Choroid plexus epithelial cell (primary cell): Measurements from ENCODE around the gene GMDS.

Source experiments
- DNase-seq: peaks from one replicate; pipeline ENCODE4 v3.0.0-alpha.2; 2010; ENCODE audit warnings: low read depth
- H3K4me3 ChIP-seq: 2 replicates; pipeline ENCODE4 v1.5.1; 2011; ENCODE audit warnings: low read depth, mild to moderate bottlenecking, control low read depth, low read length, moderate library complexity
- TF ChIP-seq, protein P1 (sequence below): conservative IDR thresholded peaks from 2 replicates; pipeline ENCODE4 v1.5.1; 2011; ENCODE audit warnings: low read depth, mild to moderate bottlenecking, control low read depth, inconsistent platforms, low read length, moderate library complexity

GMDS gene

GRCh38 chr6:1640476-1640875 is 604.9 kb downstream of the GMDS start:
- DNase-seq: no peak
- no peak overlapping the region for H3K4me3 ChIP-seq
- TF ChIP-seq, protein P1, sequence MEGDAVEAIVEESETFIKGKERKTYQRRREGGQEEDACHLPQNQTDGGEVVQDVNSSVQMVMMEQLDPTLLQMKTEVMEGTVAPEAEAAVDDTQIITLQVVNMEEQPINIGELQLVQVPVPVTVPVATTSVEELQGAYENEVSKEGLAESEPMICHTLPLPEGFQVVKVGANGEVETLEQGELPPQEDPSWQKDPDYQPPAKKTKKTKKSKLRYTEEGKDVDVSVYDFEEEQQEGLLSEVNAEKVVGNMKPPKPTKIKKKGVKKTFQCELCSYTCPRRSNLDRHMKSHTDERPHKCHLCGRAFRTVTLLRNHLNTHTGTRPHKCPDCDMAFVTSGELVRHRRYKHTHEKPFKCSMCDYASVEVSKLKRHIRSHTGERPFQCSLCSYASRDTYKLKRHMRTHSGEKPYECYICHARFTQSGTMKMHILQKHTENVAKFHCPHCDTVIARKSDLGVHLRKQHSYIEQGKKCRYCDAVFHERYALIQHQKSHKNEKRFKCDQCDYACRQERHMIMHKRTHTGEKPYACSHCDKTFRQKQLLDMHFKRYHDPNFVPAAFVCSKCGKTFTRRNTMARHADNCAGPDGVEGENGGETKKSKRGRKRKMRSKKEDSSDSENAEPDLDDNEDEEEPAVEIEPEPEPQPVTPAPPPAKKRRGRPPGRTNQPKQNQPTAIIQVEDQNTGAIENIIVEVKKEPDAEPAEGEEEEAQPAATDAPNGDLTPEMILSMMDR: no peak

DNA sequence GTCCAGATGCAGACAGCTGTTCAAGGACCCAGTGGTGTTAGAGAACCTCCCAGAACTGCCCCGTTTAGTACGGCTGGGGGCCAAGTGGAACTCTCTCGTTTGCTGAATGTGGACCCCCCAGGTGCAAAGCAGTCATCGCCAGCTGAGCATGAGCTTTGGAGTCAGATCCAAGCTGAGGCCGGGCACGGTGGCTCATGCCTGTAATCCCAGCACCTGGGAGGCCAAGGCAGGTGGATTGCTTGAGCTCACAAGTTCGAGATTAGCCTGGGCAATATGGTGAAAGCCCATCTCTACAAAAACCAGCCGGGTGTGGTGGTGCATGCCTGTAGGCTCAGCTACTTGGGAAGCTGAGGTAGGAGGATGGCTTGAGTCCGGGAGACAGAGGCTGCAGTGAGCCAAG is 606.0 kb downstream of the GMDS start:
- no peak for DNase-seq
- TF ChIP-seq, protein P1: no peak
- no peak overlapping the region for H3K4me3 ChIP-seq

DNA sequence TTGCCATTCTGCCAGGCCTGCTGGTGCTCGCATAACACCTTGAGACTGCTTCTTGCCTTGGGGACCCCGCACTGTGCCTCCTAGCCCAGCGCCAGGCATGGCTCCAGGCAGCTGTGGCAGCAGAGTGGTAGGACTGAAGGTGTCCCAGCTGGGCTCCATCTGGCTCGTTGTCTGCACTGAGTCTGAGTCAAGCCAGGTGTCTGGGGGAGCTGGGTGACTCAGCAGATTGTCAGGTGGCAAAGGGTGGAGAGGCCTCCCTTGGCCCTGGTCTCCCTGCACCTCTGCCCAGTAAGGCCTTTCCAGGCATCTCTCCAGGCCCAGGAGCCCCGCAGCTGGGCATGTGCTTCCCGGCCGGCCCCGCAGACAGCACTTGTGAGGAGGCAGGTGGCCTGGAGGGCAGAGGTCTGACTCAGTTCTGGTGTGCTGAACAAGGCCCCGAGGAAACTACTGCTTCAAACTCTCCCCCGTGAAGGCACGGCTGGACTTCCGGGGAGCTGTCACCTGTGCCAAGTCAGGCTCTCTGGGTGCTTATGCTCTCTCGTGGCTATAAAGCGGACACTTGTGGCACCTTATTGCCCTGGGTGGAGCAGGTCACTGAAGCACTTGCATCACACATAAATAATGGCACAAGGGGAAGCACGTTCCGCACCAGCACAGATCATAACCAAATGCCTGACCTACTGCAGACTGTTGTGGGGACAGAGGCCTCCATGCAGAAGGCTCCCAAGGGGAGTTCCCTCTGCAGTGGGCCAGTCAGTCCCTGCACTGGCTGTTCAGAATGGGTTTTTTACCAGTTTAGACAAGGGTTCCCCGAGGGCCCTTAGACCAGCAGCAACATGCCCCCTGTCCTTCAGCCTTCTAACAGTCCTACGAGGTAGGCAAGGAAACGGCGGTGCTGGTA is 608.2 kb downstream of the GMDS start:
- TF ChIP-seq, protein P1: no peak
- no peak overlapping the region for H3K4me3 ChIP-seq
- no peak for DNase-seq

- TF ChIP-seq, protein P1: no peak
- DNase-seq: no peak
- H3K4me3 ChIP-seq: no peak overlapping the region
Measured at GRCh38 chr6:1636272-1636825, 609.1 kb downstream of the GMDS start.

DNA sequence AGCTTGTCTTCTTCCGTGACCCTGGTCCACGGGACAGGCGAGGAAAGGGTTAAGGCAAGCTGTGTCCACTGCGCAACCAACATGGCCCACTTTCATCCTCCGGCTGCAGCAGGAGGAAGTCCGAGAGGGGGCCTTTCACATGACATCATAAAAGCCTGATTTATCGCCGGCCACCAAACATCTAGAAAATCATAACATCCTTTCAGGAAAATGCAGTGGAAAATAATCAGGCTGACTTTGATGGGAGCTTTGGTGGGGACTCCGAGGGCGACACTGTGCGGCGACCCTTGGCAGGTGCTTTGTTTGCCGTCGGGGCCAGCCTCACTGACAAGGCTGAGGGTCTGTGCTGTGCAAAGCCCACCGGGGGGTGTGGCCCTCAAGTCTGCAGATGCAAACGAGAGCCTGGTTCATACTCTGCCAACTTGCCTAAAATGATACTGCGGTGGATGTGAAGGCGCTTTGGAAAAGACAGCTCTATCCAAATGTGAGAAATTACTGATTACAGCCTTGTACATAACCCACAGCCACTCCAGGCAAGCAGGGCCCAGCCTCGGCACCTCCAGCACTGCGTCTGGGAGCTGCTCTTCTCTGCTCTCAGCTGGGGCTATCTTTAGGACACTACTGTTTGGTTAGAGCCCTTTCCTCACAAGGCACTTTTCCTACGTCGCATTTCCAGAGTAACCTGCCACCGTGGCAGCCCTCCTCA is 609.9 kb downstream of the GMDS start:
- H3K4me3 ChIP-seq: no peak overlapping the region
- TF ChIP-seq, protein P1: no peak
- DNase-seq: no peak

DNA sequence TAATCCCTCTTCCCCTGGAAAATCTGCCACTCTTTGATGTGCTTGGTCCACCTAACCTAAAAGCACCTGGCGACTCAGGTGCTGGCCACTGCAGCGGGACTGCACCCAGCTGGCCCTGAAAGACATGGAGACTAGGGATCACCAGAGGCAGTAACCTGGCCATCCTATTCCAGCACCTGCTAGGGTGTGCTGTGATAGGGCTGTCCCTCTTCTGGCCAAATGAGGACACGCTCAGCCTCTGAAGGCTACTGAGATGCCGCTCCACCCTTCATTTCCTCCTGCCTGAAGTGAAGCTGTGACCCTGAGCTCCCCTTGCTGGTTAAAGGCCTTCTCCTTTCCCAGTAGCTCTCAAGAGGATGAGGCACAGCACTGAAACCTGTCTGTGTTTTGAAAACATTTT is 611.3 kb downstream of the GMDS start:
- no peak overlapping the region for H3K4me3 ChIP-seq
- DNase-seq: no peak
- TF ChIP-seq, protein P1: no peak
